Osteoblast (primary cell): ENCODE data around the gene TBC1D32. TPM values are rescaled to one million over a fixed set of nuclear protein-coding genes. Genes with fewer than 3 reads are reported as not detected.

ENCODE experiments used
- DNase-seq: peaks from one replicate; pipeline ENCODE4 v3.0.0; 2011; ENCODE audit warnings: low spot score, mixed read lengths; ENCODE audit not compliant: insufficient read length; ENCODE audit errors: missing footprints
- H2AFZ ChIP-seq: 2 replicates; pipeline ENCODE4 v1.6.0; 2011; ENCODE audit warnings: mild to moderate bottlenecking, low read length
- H3K27ac ChIP-seq: 2 replicates; pipeline ENCODE4 v1.5.1; 2011; ENCODE audit warnings: mild to moderate bottlenecking, low read depth, low read length, moderate library complexity
- H3K27me3 ChIP-seq: 2 replicates; pipeline ENCODE4 v1.6.0; 2012; ENCODE audit warnings: mild to moderate bottlenecking, control low read depth, inconsistent platforms, low read length, moderate library complexity; ENCODE audit not compliant: insufficient read depth
- H3K36me3 ChIP-seq: 2 replicates; pipeline ENCODE4 v1.5.1; 2011; ENCODE audit warnings: mild to moderate bottlenecking, low read length, control low read depth, moderate library complexity; ENCODE audit not compliant: insufficient read depth
- H3K4me1 ChIP-seq: 2 replicates; pipeline ENCODE4 v1.5.1; 2011; ENCODE audit warnings: mild to moderate bottlenecking, low read length, control low read depth, moderate library complexity; ENCODE audit not compliant: insufficient read depth
- H3K4me2 ChIP-seq: 2 replicates; pipeline ENCODE4 v1.6.0; 2011; ENCODE audit warnings: mild to moderate bottlenecking, low read length; ENCODE audit not compliant: insufficient read depth
- H3K4me3 ChIP-seq: fragments of 200-600 bp; sonication (generic); 3 replicates; pipeline ENCODE4 v1.5.1; 2012; ENCODE audit warnings: mild to moderate bottlenecking, low read length, inconsistent platforms; ENCODE audit not compliant: insufficient read depth
- H3K79me2 ChIP-seq: 2 replicates; pipeline ENCODE4 v1.6.0; 2012; ENCODE audit warnings: mild to moderate bottlenecking, low read length, control low read depth, inconsistent platforms; ENCODE audit not compliant: insufficient read depth
- H3K9me3 ChIP-seq: 2 replicates; pipeline ENCODE4 v1.5.1; 2011; ENCODE audit warnings: low read depth, low read length, control low read depth
- H4K20me1 ChIP-seq: 2 replicates; pipeline ENCODE4 v1.6.0; 2012; ENCODE audit warnings: mild to moderate bottlenecking, low read length, control low read depth; ENCODE audit not compliant: insufficient read depth
- CTCF ChIP-seq: IDR thresholded peaks from 2 replicates; pipeline ENCODE4 v1.5.1; 2011; ENCODE audit warnings: mild to moderate bottlenecking, low read depth, low read length, moderate library complexity; ENCODE audit errors: extremely low read depth
- total RNA-seq: library from RNA; depleted of rRNA; stranded (reverse); fragments of >200 nt; gene quantifications from 2 replicates; pipeline ENCODE4 v1.2.3, GENCODE V29; 2012

Gene TBC1D32
- total RNA-seq, 1 donor, result 17.4 TPM

GRCh38 chr6:121110733-121111132, 223.5 kb downstream of the TBC1D32 start:
- TF ChIP-seq CTCF, result no peak
- Histone ChIP-seq H4K20me1 (no peaks in the 10 kb centered on the region), H3K79me2 (no peaks in the 10 kb centered on the region), H3K4me3 (no peak overlapping the region), H2AFZ (no peak overlapping the region), H3K36me3 (no peaks in the 10 kb centered on the region), H3K4me1 (no peaks in the 10 kb centered on the region), H3K27ac (no peak overlapping the region), H3K27me3 (no peaks in the 10 kb centered on the region), H3K4me2 (no peak overlapping the region), H3K9me3 (no peaks in the 10 kb centered on the region)
- DNase-seq, result no peak

- Histone ChIP-seq H3K27me3 (no peaks in the 10 kb centered on the region), H3K4me2 (no peak overlapping the region), H2AFZ (no peak overlapping the region), H3K79me2 (no peaks in the 10 kb centered on the region), H3K4me3 (no peak overlapping the region), H3K27ac (no peak overlapping the region), H3K36me3 (no peaks in the 10 kb centered on the region), H3K9me3 (no peaks in the 10 kb centered on the region), H4K20me1 (no peaks in the 10 kb centered on the region), H3K4me1 (no peaks in the 10 kb centered on the region)
- no peak for DNase-seq
- no peak for TF ChIP-seq CTCF
Measured at GRCh38 chr6:121106962-121107361, 227.3 kb downstream of the TBC1D32 start.

DNA sequence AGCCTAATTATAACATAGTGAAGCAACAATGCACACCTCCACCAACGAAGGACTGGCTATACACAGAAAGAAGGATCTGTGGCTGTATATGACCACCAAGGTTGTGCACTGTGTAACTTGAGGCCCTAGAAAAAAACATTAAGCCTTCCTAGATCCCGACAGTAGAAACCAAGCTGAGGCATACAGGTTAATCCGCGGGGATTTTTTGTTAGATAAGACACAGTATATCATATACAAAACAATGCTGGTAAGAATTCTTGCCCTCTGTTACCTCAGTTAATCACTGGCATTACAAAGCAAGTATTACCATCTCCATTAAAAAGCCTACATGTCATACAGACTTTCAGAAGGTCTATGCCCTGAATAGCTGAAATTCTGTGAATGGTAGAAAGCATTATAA, 228.8 kb downstream of the TBC1D32 start:
- H3K36me3 ChIP-seq, result no peaks in the 10 kb centered on the region
- no peaks in the 10 kb centered on the region for H3K9me3 ChIP-seq
- no peak for TF ChIP-seq CTCF
- H3K4me2 ChIP-seq, result no peak overlapping the region
- H3K27ac ChIP-seq, result no peak overlapping the region
- H3K4me1 ChIP-seq, result no peaks in the 10 kb centered on the region
- H2AFZ ChIP-seq, result no peak overlapping the region
- no peaks in the 10 kb centered on the region for H3K27me3 ChIP-seq
- no peaks in the 10 kb centered on the region for H4K20me1 ChIP-seq
- DNase-seq, result no peak
- no peaks in the 10 kb centered on the region for H3K79me2 ChIP-seq
- H3K4me3 ChIP-seq, result no peak overlapping the region

DNA sequence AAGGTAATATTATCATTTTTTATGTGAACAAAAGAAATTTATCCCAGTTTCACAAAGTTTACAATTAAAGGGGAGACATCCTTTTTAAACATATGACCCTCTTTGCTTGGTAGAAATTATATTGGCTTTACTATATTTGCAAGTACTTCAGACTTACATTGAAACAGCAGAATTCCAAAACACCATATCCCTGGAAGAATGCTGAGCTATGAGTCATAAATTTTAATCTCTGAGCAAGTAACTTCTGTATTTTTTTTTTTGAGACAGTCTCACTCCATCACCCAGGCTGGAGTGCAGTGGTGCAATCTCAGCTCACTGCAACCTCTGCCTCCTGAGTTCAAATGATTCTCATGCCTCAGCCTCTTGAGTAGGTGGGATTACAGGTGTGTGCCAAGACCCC, 240.4 kb downstream of the TBC1D32 start:
- H3K36me3 ChIP-seq, result no peaks in the 10 kb centered on the region
- H3K4me1 ChIP-seq, result no peaks in the 10 kb centered on the region
- H3K9me3 ChIP-seq, result no peaks in the 10 kb centered on the region
- peak; percentile 1 for DNase-seq
- H4K20me1 ChIP-seq, result no peaks in the 10 kb centered on the region
- no peak for TF ChIP-seq CTCF
- H3K79me2 ChIP-seq, result no peaks in the 10 kb centered on the region
- no peak overlapping the region for H3K27ac ChIP-seq
- no peak overlapping the region for H3K4me2 ChIP-seq
- H2AFZ ChIP-seq, result no peak overlapping the region
- H3K4me3 ChIP-seq, result no peak overlapping the region
- no peaks in the 10 kb centered on the region for H3K27me3 ChIP-seq
